ENCODE measurements around the gene STMN1. TPM values are rescaled to one million over a fixed set of nuclear protein-coding genes. Genes with fewer than 3 reads are reported as not detected.

Gene STMN1
- total RNA-seq, 4 donors from 2014 or later = 19.0 to 26.5 (median 24.0) TPM

DNA sequence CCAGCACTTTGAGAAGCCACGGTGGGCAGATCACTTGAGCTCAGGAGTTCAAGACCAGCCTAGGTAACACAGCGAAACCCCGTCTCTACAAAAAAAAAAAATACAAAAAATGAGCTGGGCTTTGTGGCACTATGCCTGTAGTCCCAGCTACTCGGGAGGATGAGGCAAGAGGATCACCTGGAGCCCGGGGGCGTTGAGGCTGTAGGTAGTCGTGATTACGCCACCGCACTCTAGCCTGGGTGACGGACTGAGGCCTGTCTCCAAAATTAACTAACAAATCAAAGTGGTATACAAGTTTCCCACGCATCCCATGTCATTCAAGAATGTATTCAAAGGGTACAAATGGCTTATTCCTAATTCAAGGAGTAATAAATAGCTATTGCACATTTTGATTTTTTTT lies 49.4 kb downstream of the STMN1 start:
- no peak for DNase-seq (ENCODE audit: low spot score in 2 of 2)
- TF ChIP-seq, protein P1, sequence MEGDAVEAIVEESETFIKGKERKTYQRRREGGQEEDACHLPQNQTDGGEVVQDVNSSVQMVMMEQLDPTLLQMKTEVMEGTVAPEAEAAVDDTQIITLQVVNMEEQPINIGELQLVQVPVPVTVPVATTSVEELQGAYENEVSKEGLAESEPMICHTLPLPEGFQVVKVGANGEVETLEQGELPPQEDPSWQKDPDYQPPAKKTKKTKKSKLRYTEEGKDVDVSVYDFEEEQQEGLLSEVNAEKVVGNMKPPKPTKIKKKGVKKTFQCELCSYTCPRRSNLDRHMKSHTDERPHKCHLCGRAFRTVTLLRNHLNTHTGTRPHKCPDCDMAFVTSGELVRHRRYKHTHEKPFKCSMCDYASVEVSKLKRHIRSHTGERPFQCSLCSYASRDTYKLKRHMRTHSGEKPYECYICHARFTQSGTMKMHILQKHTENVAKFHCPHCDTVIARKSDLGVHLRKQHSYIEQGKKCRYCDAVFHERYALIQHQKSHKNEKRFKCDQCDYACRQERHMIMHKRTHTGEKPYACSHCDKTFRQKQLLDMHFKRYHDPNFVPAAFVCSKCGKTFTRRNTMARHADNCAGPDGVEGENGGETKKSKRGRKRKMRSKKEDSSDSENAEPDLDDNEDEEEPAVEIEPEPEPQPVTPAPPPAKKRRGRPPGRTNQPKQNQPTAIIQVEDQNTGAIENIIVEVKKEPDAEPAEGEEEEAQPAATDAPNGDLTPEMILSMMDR (IDR thresholded peaks at IDR 0.05) = no peak
- no peak for TF ChIP-seq POLR2A (IDR thresholded peaks at IDR 0.05)
- 83 to 84% methylated on average over 11 of the region's 11 CpGs for WGBS, 2 donors
- H3K4me3 ChIP-seq (ENCODE audit: low read depth, poor library complexity, severe bottlenecking) = no peak overlapping the region
- intact Hi-C loops (cut with DNase I; ENCODE audit: low total_unique reads) = no loop called here

DNA sequence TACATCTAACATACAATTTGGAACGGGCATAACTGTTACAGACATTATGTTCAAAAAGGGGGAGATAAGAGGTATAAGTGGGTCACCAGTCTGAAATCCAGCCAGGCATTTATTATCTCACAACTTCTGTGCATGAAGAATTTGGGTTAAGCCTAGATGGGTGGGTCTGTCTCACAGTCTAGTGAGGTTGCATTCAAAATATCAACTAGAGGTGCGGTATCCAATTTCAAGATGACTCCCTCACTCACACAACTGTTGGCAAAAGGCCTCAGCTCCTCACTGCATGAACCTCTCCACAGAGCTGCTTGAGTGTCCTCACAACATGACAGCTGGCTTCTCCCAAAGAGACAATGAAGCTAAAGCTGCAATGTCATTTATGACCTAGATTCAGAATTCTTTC lies 51.7 kb downstream of the STMN1 start:
- WGBS, 2 donors = 88 to 94% methylated on average over 2 of the region's 2 CpGs
- TF ChIP-seq, protein P1 (IDR thresholded peaks at IDR 0.05) = no peak
- no peak for TF ChIP-seq POLR2A (IDR thresholded peaks at IDR 0.05)

More for the DNA sequence above, 51.7 kb downstream of the STMN1 start:
- intact Hi-C loops (cut with DNase I; ENCODE audit: low total_unique reads) = no loop called here
- no peak overlapping the region for H3K4me3 ChIP-seq (ENCODE audit: low read depth, poor library complexity, severe bottlenecking)
- DNase-seq (ENCODE audit: low spot score in 2 of 2) = no peak

Small RNAs within 50 kb of the gene (microRNA-seq; reads per million reads assigned to microRNA genes)
- gene MIR3917 (ENCODE audit: borderline number of aligned reads in 1 of 2, borderline replicate concordance in 2 of 2) = 0 to 0.57 reads per million in 2 donors

Other genes with a start within 250 kb of the STMN1 start
- gene SELENON, start 106.2 kb downstream of the STMN1 start, total RNA-seq = 10 to 100 TPM; 14.9 to 24.5 (median 17.6) TPM
- gene MTFR1L, start 86.5 kb downstream of the STMN1 start, total RNA-seq = 10 to 100 TPM; 34.9 to 46.1 (median 39.7) TPM
- gene AUNIP, start 47.0 kb downstream of the STMN1 start, total RNA-seq = under 1 TPM in 1 of 4 donors, not detected in 3; 0.68 TPM
- gene PAQR7, start 30.7 kb downstream of the STMN1 start, total RNA-seq = 10 to 100 TPM; 20.1 to 29.6 (median 24.4) TPM
- 10 to 100 TPM; 11.8 to 23.0 (median 17.1) TPM for gene PAFAH2, start 91.6 kb upstream of the STMN1 start, total RNA-seq
- 1 to 10 TPM in 2 of 4 donors, under 1 TPM in 2; 0.34 to 3.9 (median 2.2) TPM for gene EXTL1, start 115.4 kb upstream of the STMN1 start, total RNA-seq
- 1 to 10 TPM in 1 of 4 donors, under 1 TPM in 3; 0.13 to 1.8 (median 0.42) TPM for gene SLC30A2, start 139.7 kb upstream of the STMN1 start, total RNA-seq
- 1 to 10 TPM in 3 of 4 donors, under 1 TPM in 1; 0.21 to 2.5 (median 2.1) TPM for gene TRIM63, start 161.2 kb upstream of the STMN1 start, total RNA-seq
- gene PDIK1L, start 205.4 kb upstream of the STMN1 start, total RNA-seq = 10 to 100 TPM; 14.0 to 16.7 (median 14.4) TPM

Measured in lower leg skin (tissue), 4 donors.